Measurements from ENCODE around the gene RAB10.
"Not testable (repeated sequence)": the region's sequence is repeated elsewhere in the genome, so short reads cannot be mapped to it uniquely, and the experiment has no call there.

Gene RAB10

GRCh38 chr2:26164641-26165211 lies 130.8 kb downstream of the RAB10 start:
- H3K27me3 Mint-ChIP-seq: peaks cover 2% of the 10 kb centered on the region
- H3K4me1 Mint-ChIP-seq: no peaks in the 10 kb centered on the region

GRCh38 chr2:26165403-26165802 lies 131.5 kb downstream of the RAB10 start:
- H3K27me3 Mint-ChIP-seq: peaks cover 6% of the 10 kb centered on the region
- ATAC-seq: no peak

More at GRCh38 chr2:26164641-26165211, 130.8 kb downstream of the RAB10 start:
- Mint-ChIP-seq H3K27ac (no peak overlapping the region), H3K4me3 (no peak overlapping the region), H3K9me3 (no peaks in the 10 kb centered on the region), H3K36me3 (ENCODE audit: low read depth) (no peaks in the 10 kb centered on the region)
- ATAC-seq (no peak), DNase-seq (no peak)

GRCh38 chr2:26166541-26166940 lies 132.7 kb downstream of the RAB10 start:
- H3K36me3 Mint-ChIP-seq (ENCODE audit: low read depth); H3K4me1 Mint-ChIP-seq; H3K27ac Mint-ChIP-seq; DNase-seq; H3K9me3 Mint-ChIP-seq; ATAC-seq; H3K4me3 Mint-ChIP-seq: not testable (repeated sequence)
- peaks cover 11% of the 10 kb centered on the region for H3K27me3 Mint-ChIP-seq

More at GRCh38 chr2:26165403-26165802, 131.5 kb downstream of the RAB10 start:
- DNase-seq: no peak
- Mint-ChIP-seq H3K4me3 (no peak overlapping the region), H3K4me1 (no peaks in the 10 kb centered on the region), H3K27ac (no peak overlapping the region), H3K36me3 (ENCODE audit: low read depth) (no peaks in the 10 kb centered on the region), H3K9me3 (no peaks in the 10 kb centered on the region)

- Mint-ChIP-seq H3K27ac (no peak overlapping the region), H3K4me1 (peaks cover 9% of the 10 kb centered on the region), H3K36me3 (ENCODE audit: low read depth) (no peaks in the 10 kb centered on the region), H3K27me3 (peaks cover 21% of the 10 kb centered on the region), H3K4me3 (no peak overlapping the region), H3K9me3 (no peaks in the 10 kb centered on the region)
- ATAC-seq (no peak), DNase-seq (no peak)
Observed at GRCh38 chr2:26168785-26169184, 134.9 kb downstream of the RAB10 start.

- Mint-ChIP-seq H3K4me1 (peaks cover 9% of the 10 kb centered on the region), H3K27ac (no peak overlapping the region)
Observed at GRCh38 chr2:26169226-26169625, 135.3 kb downstream of the RAB10 start.

GRCh38 chr2:26169681-26170414 lies 136.0 kb downstream of the RAB10 start:
- Mint-ChIP-seq H3K9me3 (no peaks in the 10 kb centered on the region), H3K4me3 (no peak overlapping the region), H3K27ac (no peak overlapping the region), H3K4me1 (peaks cover 12% of the 10 kb centered on the region), H3K27me3 (peaks cover 30% of the 10 kb centered on the region), H3K36me3 (ENCODE audit: low read depth) (no peaks in the 10 kb centered on the region)
- DNase-seq (no peak), ATAC-seq (no peak)

More at GRCh38 chr2:26169226-26169625, 135.3 kb downstream of the RAB10 start:
- no peak overlapping the region for H3K4me3 Mint-ChIP-seq
- DNase-seq (no peak), ATAC-seq (no peak)
- no peaks in the 10 kb centered on the region for H3K9me3 Mint-ChIP-seq
- peaks cover 25% of the 10 kb centered on the region for H3K27me3 Mint-ChIP-seq
- no peaks in the 10 kb centered on the region for H3K36me3 Mint-ChIP-seq (ENCODE audit: low read depth)

GRCh38 chr2:26170795-26171194 lies 136.9 kb downstream of the RAB10 start:
- H3K4me3 Mint-ChIP-seq: no peak overlapping the region
- no peaks in the 10 kb centered on the region for H3K36me3 Mint-ChIP-seq (ENCODE audit: low read depth)
- H3K9me3 Mint-ChIP-seq: no peaks in the 10 kb centered on the region
- no peak overlapping the region for H3K27ac Mint-ChIP-seq
- H3K4me1 Mint-ChIP-seq: peaks cover 12% of the 10 kb centered on the region
- no peak for DNase-seq
- ATAC-seq: no peak
- peaks cover 34% of the 10 kb centered on the region for H3K27me3 Mint-ChIP-seq

GRCh38 chr2:26172189-26172870 lies 138.4 kb downstream of the RAB10 start:
- DNase-seq (no peak), ATAC-seq (no peak)
- peak overlapping the region; percentile 72 for H3K4me3 Mint-ChIP-seq
- H3K27me3 Mint-ChIP-seq: peaks cover 39% of the 10 kb centered on the region
- H3K9me3 Mint-ChIP-seq: no peaks in the 10 kb centered on the region
- peaks cover 12% of the 10 kb centered on the region for H3K4me1 Mint-ChIP-seq
- no peaks in the 10 kb centered on the region for H3K36me3 Mint-ChIP-seq (ENCODE audit: low read depth)
- H3K27ac Mint-ChIP-seq: no peak overlapping the region

GRCh38 chr2:26172871-26173775 lies 139.2 kb downstream of the RAB10 start, which contains the start of gene GAREM2:
Gene GAREM2, plus strand, starts transcription at chr2:26173088. Its CDS starts 133 bp downstream, at chr2:26173221.
- peak within 1 kb of the TSS; percentile 72 for H3K4me3 Mint-ChIP-seq
- no peaks in the 10 kb centered on the region for H3K9me3 Mint-ChIP-seq
- no peaks in the 10 kb centered on the region for H3K36me3 Mint-ChIP-seq (ENCODE audit: low read depth)
- H3K27me3 Mint-ChIP-seq: peaks cover 43% of the 10 kb centered on the region
- DNase-seq (no peak), ATAC-seq (no peak)
- peak within 1 kb of the TSS; percentile 62 for H3K27ac Mint-ChIP-seq
- peaks cover 12% of the 10 kb centered on the region for H3K4me1 Mint-ChIP-seq

- H3K27ac Mint-ChIP-seq: no peak overlapping the region
Observed at GRCh38 chr2:26173776-26174482, 140.0 kb downstream of the RAB10 start.

GRCh38 chr2:26174691-26175465 lies 141.0 kb downstream of the RAB10 start:
- ATAC-seq: no peak
- no peak overlapping the region for H3K4me3 Mint-ChIP-seq

More at GRCh38 chr2:26173776-26174482, 140.0 kb downstream of the RAB10 start:
- no peak for ATAC-seq
- H3K9me3 Mint-ChIP-seq: no peaks in the 10 kb centered on the region
- H3K4me1 Mint-ChIP-seq: peaks cover 12% of the 10 kb centered on the region
- peak overlapping the region; percentile 45 for H3K4me3 Mint-ChIP-seq
- DNase-seq: no peak
- H3K27me3 Mint-ChIP-seq: peaks cover 47% of the 10 kb centered on the region
- H3K36me3 Mint-ChIP-seq (ENCODE audit: low read depth): no peaks in the 10 kb centered on the region

GRCh38 chr2:26175466-26176278 lies 141.8 kb downstream of the RAB10 start:
- H3K27me3 Mint-ChIP-seq: peaks cover 52% of the 10 kb centered on the region
- DNase-seq: no peak
- no peak overlapping the region for H3K27ac Mint-ChIP-seq
- H3K9me3 Mint-ChIP-seq: no peaks in the 10 kb centered on the region
- H3K4me1 Mint-ChIP-seq: peaks cover 18% of the 10 kb centered on the region
- no peak for ATAC-seq
- no peaks in the 10 kb centered on the region for H3K36me3 Mint-ChIP-seq (ENCODE audit: low read depth)
- no peak overlapping the region for H3K4me3 Mint-ChIP-seq

More at GRCh38 chr2:26174691-26175465, 141.0 kb downstream of the RAB10 start:
- no peak overlapping the region for H3K27ac Mint-ChIP-seq
- peaks cover 15% of the 10 kb centered on the region for H3K4me1 Mint-ChIP-seq
- H3K9me3 Mint-ChIP-seq: no peaks in the 10 kb centered on the region
- DNase-seq: no peak
- no peaks in the 10 kb centered on the region for H3K36me3 Mint-ChIP-seq (ENCODE audit: low read depth)
- H3K27me3 Mint-ChIP-seq: peaks cover 48% of the 10 kb centered on the region
